KMS-11 (cell line): ENCODE results near the gene GCLC.

Experiments used
- H2AFZ ChIP-seq: fragments of 200-600 bp; sonication (generic); 2 replicates; pipeline ENCODE4 v1.6.1; 2016; ENCODE audit warnings: antibody characterized with exemption, mixed run types, low read depth
- H3K27ac ChIP-seq: fragments of 200-600 bp; sonication (generic); 2 replicates; pipeline ENCODE4 v1.6.1; 2016; ENCODE audit warnings: mild to moderate bottlenecking, mixed run types
- H3K27me3 ChIP-seq: fragments of 200-600 bp; sonication (generic); 2 replicates; pipeline ENCODE4 v1.6.1; 2017; ENCODE audit warnings: mild to moderate bottlenecking, low read depth, mixed run types, moderate library complexity; ENCODE audit not compliant: insufficient read depth
- H3K36me3 ChIP-seq: fragments of 200-600 bp; sonication (generic); 2 replicates; pipeline ENCODE4 v1.6.1; 2017; ENCODE audit warnings: mild to moderate bottlenecking, mixed run types; ENCODE audit not compliant: insufficient read depth
- H3K4me1 ChIP-seq: fragments of 200-600 bp; sonication (generic); 2 replicates; pipeline ENCODE4 v1.6.1; 2016; ENCODE audit warnings: mild to moderate bottlenecking, low read depth, mixed run types; ENCODE audit not compliant: poor library complexity, severe bottlenecking
- H3K4me2 ChIP-seq: fragments of 200-600 bp; sonication (generic); 2 replicates; pipeline ENCODE4 v1.7.0; 2016; ENCODE audit warnings: mild to moderate bottlenecking, mixed run types
- H3K4me3 ChIP-seq: fragments of 200-600 bp; sonication (generic); IDR thresholded peaks from 2 replicates; pipeline ENCODE4 v1.6.1; 2017; ENCODE audit warnings: low read depth, low read length, mixed read lengths; ENCODE audit not compliant: insufficient read depth
- H3K79me2 ChIP-seq: fragments of 200-600 bp; sonication (generic); 2 replicates; pipeline ENCODE4 v1.6.1; 2016; ENCODE audit warnings: low read depth, mixed run types; ENCODE audit not compliant: insufficient read depth
- H3K9ac ChIP-seq: fragments of 200-600 bp; sonication (generic); 2 replicates; pipeline ENCODE4 v1.6.1; 2016; ENCODE audit warnings: mild to moderate bottlenecking, mixed run types
- H4K20me1 ChIP-seq: fragments of 200-600 bp; sonication (generic); 2 replicates; pipeline ENCODE4 v1.6.1; 2016; ENCODE audit warnings: mild to moderate bottlenecking, mixed run types; ENCODE audit not compliant: insufficient read depth
- CTCF ChIP-seq: fragments of 200-600 bp; sonication (generic); conservative IDR thresholded peaks from 2 replicates; pipeline ENCODE4 v1.6.1; 2017; ENCODE audit warnings: low read depth, mild to moderate bottlenecking, antibody characterized with exemption, low read length, moderate library complexity, mixed read lengths

Gene GCLC

DNA sequence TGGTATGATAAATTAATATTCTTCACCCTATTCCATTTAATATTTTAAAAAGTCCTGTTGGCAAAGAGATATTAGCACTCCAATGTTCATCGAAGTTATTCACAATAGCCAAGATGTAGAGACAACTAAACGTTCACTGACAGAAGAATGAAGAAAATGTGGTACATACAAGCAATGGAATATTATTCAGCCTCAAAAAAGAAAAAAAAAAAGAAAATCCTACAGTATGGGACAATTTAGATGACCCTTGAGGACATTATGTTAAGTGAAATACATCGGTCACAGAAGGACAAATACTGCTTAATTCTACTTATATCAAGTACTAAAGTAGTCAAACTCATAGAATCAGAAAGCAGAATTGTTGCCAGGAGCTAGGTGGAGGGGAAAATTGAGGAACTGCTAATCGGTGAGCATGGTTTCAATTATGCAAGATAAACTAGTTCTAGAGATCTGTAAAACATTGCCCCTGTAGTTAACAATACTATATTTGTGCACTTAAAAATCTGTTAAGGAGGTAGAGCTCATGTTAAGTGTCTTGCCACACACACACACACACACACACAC lies 4.7 kb downstream of the GCLC start:
- Histone ChIP-seq H3K4me2 (no peak overlapping the region), H3K27me3 (no peaks in the 10 kb centered on the region)

GRCh38 chr6:53539561-53539960 lies 5.3 kb downstream of the GCLC start:
- Histone ChIP-seq H3K79me2 (peaks cover 85% of the 10 kb centered on the region), H3K9ac (no peak overlapping the region), H3K4me3 (no peak overlapping the region), H3K27me3 (no peaks in the 10 kb centered on the region), H3K4me1 (peaks cover 6% of the 10 kb centered on the region), H3K4me2 (no peak overlapping the region), H2AFZ (no peak overlapping the region), H3K27ac (no peak overlapping the region), H4K20me1 (no peaks in the 10 kb centered on the region), H3K36me3 (no peaks in the 10 kb centered on the region)
- no peak for TF ChIP-seq CTCF

More for the DNA sequence above, 4.7 kb downstream of the GCLC start:
- H4K20me1 ChIP-seq: no peaks in the 10 kb centered on the region
- no peak for TF ChIP-seq CTCF
- H3K27ac ChIP-seq: no peak overlapping the region
- peaks cover 6% of the 10 kb centered on the region for H3K4me1 ChIP-seq
- peaks cover 79% of the 10 kb centered on the region for H3K79me2 ChIP-seq
- H3K4me3 ChIP-seq: no peak overlapping the region
- no peak overlapping the region for H3K9ac ChIP-seq
- H2AFZ ChIP-seq: no peak overlapping the region
- H3K36me3 ChIP-seq: no peaks in the 10 kb centered on the region

- H3K27me3 ChIP-seq: no peaks in the 10 kb centered on the region
- H3K27ac ChIP-seq: no peak overlapping the region
- H3K4me3 ChIP-seq: no peak overlapping the region
- peaks cover 14% of the 10 kb centered on the region for H3K4me1 ChIP-seq
- H3K9ac ChIP-seq: no peak overlapping the region
- TF ChIP-seq CTCF: no peak
- no peak overlapping the region for H2AFZ ChIP-seq
- no peaks in the 10 kb centered on the region for H3K36me3 ChIP-seq
- no peaks in the 10 kb centered on the region for H4K20me1 ChIP-seq
- H3K4me2 ChIP-seq: no peak overlapping the region
- H3K79me2 ChIP-seq: peaks cover 66% of the 10 kb centered on the region
These were observed 8.3 kb downstream of the GCLC start for GRCh38 chr6:53536561-53536960.

DNA sequence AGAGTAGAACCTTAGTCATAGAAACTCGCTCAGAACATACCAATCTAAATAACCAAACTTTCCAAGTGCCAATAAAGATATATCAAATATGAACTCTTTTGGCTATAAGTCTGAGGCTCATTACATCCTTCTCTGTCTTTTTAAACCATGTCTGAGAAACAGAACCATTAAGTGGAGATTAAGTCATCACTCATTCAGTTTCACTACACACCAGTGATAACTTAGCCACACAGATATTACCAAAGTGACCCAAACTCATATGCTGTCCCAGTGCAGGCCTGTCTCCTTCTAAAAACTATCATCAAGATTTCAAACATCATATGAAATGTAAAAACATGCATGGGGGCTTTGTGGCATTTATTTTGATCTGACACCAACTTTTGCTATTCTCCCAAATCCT lies 12.0 kb downstream of the GCLC start:
- H3K79me2 ChIP-seq: peaks cover 36% of the 10 kb centered on the region; the same call in 1 of the 2 replicates
- no peak for TF ChIP-seq CTCF
- no peaks in the 10 kb centered on the region for H4K20me1 ChIP-seq
- no peak overlapping the region for H3K4me2 ChIP-seq
- no peaks in the 10 kb centered on the region for H3K36me3 ChIP-seq
- no peak overlapping the region for H3K9ac ChIP-seq
- no peak overlapping the region for H3K4me3 ChIP-seq
- H3K4me1 ChIP-seq: peaks cover 14% of the 10 kb centered on the region
- H3K27ac ChIP-seq: no peak overlapping the region
- no peak overlapping the region for H2AFZ ChIP-seq
- no peaks in the 10 kb centered on the region for H3K27me3 ChIP-seq
